ENCODE results near the gene GPAT2.
"Not testable (repeated sequence)": the region's sequence is repeated elsewhere in the genome, so short reads cannot be mapped to it uniquely, and the experiment has no call there.

GPAT2 gene

DNA sequence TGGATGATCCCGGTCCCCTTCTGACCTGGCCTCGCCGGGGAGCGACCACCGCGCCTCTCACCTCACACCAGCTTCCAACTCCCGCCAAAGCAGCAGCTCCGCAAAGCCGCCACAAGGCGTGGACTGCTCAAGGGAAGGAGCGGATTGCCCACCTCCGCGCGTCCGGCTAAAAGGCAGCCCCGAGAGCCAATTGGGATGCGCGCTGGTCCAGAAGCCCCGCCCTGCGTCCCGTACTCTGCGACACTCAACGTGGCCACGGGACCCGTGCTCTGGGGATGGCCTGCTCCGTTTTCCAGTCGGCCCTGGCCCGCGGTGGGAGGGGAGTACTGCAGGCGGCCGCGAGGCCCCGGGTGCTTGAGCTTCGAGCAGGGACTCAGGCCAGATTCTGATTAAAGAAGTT lies at the start of gene GPAT2:
Gene GPAT2, minus strand, starts transcription at position 125 of the 400 bp plus-strand sequence. CDS start 2,557 bp downstream, outside the sequence.
- not testable (repeated sequence) for DNase-seq (ENCODE audit: low read depth in 2 of 2)

GRCh38 chr2:96083989-96084857 lies 49.5 kb upstream of the GPAT2 start:
- no peak for DNase-seq (ENCODE audit: low read depth in 2 of 2)

DNA sequence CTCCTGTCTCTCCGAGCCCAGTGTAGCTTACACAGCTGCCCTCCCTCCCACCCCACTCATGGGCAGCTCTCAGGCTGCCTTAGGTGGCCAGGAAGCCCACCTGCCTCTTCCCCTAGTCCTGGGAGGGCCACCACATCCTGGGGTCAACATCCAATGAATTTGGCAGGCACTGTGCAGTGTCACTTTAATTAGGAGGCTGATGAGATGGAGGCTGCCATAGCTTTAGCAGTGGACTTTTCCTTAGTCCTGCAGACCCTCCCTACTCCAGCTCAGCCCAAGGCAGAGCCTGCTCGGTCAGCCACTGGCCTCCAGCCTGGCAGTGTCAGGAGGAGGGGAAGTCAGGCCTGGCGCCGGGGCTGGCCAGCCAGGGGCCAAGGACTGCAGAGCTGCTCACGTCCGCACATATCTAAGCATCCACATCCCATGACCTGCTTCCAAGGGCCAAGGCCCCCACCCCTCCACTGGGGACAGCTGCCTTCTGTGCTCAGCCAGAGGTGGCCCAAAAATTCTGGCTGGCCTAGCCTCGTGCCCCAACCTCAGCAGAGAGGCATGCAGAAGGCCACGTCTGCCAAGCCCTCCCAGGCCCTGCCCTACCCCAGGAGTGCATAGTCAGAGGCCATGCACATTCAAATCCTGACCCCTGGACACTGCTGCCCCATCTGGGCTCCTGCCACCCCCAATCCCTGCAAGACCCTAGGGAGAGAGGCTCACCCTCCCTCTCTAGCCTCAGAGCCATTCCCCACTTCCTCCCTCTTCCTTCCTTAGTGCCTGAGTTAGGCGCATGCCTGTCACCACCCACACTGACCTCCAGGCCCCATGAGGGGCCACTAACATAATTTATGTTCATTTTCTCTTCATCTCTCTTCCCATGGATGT lies 48.6 kb upstream of the GPAT2 start:
- no peak for DNase-seq (ENCODE audit: low read depth in 2 of 2)

DNA sequence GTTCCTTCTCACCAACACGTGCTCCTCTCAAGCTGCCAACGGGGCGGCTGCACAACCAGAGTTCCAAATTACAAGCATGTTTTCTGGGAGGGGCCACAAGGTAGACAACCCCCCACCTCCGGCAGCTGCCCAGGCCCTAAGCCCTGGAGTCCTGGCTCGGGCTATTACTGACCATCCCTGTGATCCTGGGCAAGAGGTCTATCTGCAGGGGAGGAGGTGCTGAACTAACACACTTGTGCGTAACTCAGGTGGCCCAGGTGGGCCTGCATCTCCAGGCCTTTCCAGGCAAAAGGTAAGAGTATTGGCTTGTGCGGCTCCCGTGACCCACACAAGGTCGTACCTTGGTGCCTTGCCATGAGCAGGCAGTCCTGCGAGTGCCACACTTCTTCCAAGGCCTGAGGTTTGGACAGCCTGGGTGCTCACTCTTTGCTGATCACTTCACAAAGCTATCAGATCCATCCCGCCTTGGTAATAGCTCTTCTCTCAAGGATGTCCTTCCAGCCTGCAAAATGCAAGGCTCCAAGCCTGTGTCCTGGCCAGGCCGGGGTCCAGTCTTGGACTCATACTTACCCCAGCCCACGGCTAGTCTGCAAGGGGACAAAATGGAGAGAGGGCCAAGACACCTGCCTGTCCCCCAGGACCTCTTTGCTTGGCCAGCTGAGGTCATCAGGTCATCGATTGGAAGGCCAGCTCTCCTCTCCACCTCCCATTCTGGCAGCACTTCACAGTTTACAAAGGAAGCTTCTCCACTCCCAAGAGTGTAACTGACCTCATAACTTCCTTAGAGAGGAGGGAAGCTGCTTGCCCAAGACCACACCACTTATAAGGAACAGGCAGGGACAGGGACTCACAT lies 47.7 kb upstream of the GPAT2 start:
- DNase-seq (ENCODE audit: low read depth in 2 of 2) = no peak

DNA sequence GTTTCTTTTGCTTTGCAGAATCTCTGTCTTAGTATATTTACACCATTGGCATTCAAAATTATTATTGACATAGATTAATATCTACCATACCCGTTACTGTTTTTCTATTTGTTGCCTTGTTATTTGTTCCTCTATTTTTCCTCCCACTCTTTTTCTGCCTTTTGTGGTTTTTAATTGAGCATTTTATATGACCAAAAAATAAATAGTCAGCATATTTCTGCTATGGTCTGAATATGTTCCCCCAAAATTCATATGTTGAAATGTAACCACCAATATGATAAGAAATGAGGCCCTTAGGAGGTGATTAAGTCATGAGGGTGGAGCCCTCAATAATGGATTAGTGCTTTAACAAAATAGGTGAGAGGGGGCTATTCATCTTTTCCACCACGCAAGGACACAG lies 46.3 kb upstream of the GPAT2 start:
- DNase-seq (ENCODE audit: low read depth in 2 of 2) = no peak

DNA sequence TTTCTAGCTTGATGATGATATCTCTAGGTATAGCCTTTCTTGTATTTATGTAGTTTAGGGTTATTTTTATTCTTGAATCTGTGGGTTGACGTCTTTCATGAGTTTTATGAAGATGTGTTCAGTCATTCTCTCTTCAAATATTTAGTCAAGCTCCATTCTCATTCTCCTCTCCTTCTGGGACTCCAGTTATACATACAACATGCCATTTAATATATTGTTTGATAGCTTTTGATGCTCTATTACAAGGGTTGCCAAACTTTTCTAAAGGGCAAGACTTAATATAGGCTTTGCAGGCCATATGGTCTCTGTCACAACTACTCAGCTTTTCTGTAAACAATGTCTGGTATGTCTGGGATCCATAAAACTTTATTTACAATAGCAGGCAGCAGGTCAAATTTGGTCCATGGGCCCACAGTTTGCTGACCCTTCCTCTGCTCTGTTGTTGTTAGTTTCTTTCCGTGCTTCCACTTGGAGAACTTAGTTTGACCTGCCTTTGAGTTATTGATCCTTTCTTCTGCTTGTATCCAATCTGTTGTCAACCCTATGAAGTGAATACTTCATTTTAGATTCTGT lies 40.6 kb upstream of the GPAT2 start:
- DNase-seq (ENCODE audit: low read depth in 2 of 2) = no peak

DNA sequence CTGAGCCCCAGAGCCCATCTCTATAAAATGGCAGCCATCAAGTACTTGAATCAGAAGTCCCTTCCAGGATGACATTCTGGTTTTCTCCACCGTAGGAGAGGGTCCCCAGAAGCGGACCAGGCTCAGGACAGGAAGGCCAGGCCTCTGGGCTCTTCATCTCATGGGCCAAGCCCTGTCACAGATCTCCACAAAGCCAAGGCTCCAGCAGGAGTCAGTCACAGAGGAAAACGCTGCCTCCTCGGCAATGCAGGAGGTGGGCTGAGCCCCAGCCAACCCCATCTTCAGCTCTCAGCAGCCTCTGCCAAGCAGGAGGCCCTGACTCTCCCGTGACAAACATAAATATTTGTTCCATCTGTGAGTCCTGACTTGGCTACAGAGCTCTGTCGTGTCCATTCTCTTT lies 39.4 kb upstream of the GPAT2 start:
- no peak for DNase-seq (ENCODE audit: low read depth in 2 of 2)

DNA sequence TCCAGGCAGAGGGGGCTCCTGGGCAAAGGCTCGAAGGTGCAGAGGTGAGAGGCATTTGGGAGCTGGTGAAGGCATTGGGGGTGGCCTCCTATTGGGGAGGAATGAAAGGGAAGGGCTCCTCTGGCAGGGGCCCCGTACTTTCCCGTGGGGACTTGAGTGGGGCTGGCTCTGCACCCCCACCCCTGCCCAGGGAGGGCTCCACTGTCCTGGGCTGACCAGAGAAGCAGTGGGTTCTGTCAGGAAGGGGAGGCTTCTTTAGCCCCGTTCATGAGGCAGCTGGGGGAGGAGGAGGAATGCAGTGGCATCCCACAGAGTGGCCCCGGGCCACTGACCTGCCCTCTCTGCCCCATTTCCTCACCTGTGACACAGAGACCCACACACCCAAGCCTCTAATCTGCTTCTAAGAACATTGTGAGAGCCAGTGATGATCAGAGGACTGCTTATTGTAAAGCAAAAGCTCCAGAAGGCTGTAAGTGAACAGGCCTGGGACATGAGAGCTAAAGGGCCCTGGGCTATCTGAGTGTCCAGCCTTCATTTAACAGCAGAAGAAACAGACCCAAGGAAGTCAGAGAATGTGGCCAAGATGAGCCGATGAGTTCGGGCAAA lies 38.6 kb upstream of the GPAT2 start:
- no peak for DNase-seq (ENCODE audit: low read depth in 2 of 2)

- DNase-seq (ENCODE audit: low read depth in 2 of 2) = no peak
These were observed 38.0 kb upstream of the GPAT2 start for GRCh38 chr2:96072746-96073145.

DNA sequence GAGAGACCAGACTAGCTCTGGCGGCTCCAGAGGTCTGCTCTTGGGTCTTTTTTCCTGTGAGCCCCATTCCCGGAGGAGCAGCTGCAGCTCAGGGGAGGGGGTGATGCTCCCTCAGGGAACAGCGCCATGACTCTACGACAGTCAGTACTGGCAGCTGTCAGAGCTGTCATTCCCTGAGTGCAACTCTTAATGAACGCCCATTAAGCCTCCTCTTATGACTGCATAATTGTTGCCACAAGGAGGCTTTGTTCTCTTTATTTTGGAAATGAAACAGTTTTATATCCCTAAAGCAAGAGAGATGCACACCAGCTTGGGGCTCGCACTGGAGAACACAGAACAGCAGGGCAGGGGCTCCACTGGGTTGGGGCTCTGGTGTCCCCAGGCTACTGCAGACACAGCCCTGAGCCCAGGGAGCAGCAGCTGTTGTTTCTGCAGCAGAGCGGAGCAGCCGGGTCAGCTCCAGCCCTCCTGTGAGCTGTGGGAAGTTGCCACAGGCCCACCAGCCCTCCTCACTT lies 37.3 kb upstream of the GPAT2 start:
- not testable (repeated sequence) for DNase-seq (ENCODE audit: low read depth in 2 of 2)

DNA sequence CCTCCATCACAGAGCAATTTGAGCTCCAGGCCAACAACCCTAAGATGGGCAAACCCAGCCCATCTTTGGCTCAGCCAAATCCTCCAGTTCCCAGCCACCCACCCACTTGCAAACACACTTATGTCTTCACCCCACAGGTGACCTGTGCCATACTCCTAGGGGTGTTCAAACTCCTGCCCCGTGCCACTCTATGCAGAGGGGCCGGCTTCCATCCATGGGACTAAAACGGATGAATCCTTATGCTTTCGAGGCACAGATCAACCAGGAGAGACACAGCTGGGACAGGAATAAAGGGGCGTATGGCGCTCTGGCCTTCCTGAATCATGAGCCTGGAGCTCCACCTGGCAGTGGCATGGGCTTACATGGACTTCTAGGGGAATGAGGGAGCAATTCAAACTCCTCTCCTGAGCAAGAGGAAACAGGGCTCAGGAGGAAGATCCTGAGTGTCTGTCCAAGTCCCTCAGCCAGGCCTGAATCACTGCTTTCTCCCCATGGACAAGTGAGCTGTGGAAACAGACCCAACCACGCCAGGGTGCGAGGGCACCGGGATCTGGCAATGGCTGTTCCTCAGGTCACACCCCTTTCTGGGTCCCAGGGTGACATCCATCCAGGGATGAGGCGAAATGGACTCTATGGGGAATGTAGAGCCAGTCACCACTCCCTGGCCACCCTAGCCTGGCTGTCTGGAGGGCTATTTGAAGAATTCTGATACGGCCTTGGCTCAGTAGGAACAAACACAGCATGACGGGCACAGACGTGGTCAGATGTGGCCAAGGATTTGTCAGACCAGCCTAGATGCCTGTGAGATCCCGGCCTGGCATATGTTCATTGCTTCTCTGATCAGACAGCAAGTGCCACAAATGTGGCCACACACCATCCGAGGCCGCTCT lies 36.6 kb upstream of the GPAT2 start:
- not testable (repeated sequence) for DNase-seq (ENCODE audit: low read depth in 2 of 2)

GRCh38 chr2:96070351-96070750 lies 35.6 kb upstream of the GPAT2 start:
- not testable (repeated sequence) for DNase-seq (ENCODE audit: low read depth in 2 of 2)

GRCh38 chr2:96069878-96070277 lies 35.2 kb upstream of the GPAT2 start:
- DNase-seq (ENCODE audit: low read depth in 2 of 2) = not testable (repeated sequence)

DNA sequence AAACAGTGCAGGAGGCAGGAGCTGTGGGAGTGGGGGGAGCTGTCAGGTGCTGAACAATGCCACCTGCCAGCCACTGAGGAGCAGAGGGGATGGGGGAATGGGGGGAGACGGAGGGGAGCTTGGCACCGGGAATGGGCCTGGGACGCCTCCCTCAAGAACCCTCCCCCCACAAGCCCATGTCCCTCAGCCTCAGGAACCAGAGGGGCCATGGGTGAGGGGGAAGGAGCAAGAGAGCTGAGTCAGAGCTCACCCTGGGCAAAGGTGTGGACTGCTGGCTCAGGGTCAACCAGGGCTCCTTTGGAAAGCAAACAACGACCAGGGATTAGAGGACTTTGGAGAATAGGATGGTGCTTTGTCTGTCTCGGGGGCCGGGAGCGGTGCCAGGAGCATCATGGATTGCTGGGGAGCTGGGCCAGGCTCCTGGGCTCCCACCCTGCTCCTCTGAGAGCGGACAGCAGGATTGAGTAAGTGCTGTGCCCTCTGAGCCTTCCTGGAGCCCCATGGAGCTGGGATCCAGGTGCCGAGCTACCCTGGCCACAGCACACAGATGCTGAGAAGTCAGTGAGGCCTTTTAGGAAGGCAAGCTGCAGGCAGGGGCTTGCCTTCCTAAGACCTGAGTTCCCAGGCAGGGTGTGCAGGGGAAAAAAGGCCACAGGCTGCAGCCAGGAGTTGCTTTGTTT lies 33.3 kb upstream of the GPAT2 start:
- DNase-seq (ENCODE audit: low read depth in 2 of 2) = not testable (repeated sequence)

DNA sequence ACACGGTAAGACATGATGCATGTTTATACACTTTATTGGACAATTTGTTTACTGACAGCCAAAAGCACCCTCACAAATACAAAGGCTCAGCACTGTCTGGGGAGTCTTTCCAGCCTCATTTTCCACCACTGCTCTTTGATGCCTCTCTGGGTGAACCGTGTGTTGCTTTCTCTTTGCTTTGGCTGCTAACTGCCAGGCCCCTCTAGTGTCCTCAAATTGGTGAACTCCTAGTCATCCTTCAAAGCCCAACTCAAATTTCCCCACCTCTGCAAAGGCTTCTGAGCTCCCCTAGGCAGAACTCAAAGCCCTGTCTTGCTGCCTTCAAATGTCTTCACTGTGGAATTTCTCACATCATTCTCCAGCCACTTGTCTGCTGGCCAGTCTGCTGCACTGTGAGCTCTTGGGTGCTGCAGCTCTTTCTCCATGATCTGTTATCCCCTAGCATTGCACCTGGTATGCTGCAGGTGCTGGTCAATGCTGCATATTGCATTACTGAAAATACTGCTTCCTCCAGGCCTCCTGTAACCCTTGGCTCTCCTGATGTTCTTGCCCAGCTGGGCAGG lies 32.5 kb upstream of the GPAT2 start:
- not testable (repeated sequence) for DNase-seq (ENCODE audit: low read depth in 2 of 2)

GRCh38 chr2:96066511-96066910 lies 31.8 kb upstream of the GPAT2 start:
- DNase-seq (ENCODE audit: low read depth in 2 of 2) = not testable (repeated sequence)

DNA sequence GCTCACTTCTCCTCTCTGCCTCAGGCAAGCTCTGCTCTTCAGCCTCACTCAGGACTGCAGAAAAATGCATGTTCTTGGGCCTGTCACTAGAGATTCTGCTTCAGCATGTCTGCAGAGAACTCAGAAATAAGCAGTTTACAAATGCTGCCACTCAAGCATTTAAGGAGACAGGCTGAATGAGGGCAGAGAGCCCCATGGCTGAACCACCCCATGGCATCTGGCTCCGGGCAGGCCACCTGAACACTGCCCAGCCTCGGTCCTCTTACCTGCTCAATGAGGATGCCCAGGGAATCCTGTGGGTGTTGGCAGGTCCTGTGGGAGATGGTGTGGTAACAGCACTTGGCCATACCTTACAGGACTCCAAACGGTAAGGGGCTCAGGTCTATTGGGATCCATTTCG lies 31.2 kb upstream of the GPAT2 start:
- not testable (repeated sequence) for DNase-seq (ENCODE audit: low read depth in 2 of 2)

GRCh38 chr2:96065381-96065930 lies 30.7 kb upstream of the GPAT2 start:
- DNase-seq (ENCODE audit: low read depth in 2 of 2) = no peak

Data from stimulated activated CD8-positive, alpha-beta memory T cell treated with anti-CD3 and anti-CD28 coated beads, Interleukin-7, amount 100 ng/mL, for 1 hour (primary cell).